NCI-H1417 treated with DMSO at 0.1 percent for 48 hours (cell line): ENCODE results near the gene DPP9.

ENCODE experiments used
- DNase-seq: peaks from one replicate; lab custom pipeline; 2025; lab: John Stamatoyannopoulos, UW

Gene DPP9

DNA sequence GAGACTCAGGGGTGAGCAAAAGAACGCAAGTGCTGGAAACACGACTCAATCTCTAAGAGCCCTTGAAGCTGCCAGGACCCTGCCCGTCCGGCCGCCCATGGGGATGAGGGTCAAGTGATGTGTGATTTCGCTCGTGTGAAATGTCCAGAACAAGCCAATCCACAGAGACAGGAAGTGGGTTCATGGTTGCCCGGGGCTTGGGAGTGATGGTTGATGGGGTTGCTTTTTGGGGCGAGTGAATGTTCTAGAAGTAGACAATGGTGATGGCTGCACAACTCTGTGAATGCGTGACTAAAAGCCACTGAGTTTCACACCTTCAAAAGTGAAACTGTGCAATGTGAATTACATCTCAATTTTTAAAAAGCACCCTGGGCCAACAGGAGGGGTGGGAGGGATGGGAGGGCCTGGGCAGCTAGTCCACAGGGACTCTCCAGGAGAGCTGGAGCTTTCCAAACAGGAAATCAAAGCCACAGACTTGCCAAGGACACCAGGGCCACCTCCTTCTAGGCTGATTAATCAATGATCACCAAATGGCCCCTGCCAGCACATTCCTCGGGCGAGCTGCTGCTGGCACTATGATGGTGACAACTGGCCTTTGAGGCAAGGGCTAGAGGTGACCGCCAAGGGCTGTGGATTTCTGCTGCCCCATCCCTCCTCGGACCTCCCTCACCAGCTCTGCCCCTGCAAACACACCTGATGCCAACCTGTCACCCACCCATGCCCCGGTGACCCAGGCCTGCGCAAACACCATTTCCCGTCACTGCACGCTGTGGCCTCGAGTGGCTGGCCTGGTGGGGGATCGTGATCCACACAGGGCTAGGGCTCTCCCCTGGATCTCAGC, 14.0 kb downstream of the DPP9 start:
- DNase-seq = no peak

DNA sequence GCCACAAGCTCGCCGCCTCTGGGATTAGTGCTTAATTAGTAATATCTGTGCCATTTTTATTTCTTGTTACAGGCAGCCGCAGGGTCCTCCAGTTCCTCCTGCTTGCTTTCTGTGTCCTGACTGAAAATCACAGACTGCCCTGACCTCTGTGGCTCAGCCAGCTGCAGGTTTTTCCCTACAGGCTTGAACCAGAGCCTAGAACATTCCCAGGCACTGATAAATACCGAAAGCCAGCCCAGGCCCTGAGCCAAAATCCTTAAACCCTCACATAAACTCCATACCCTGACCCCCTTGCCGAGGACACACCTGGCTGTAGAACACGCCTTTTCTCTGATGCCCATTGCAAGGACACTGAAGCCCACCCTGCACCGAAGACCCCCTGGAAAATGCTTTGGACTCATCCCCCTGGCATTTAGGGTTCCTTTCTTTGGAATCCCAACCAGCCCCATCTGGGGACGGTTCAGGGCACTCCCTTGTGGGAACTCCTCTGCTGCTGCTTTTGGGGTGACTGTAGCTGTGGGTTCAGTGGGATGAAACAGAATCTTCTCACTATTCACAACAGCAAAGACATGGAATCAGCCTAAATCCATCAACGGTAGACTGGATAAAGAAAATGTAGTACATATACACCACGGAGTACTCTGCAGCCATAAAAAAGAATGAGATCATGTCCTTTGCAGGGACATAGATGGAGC, 15.5 kb downstream of the DPP9 start:
- no peak for DNase-seq

DNA sequence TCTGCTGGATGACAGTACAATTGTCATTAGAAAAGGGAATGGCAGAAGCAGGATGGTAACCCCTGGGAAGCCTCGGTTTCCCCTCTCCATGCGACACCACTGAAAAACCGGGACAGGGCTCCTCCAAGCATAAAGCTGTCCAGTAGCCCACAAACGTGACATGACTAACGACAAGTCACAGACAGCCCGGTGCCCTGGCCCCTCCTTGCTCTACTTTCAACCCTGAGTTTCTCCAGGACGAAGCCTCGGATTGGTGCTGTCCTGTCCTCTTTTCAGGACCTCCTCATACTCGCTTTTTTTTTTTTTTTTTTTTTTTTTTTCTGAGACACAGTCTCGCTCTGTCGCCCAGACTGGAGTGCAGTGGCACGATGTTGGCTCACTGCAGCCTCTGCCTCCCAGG, 16.3 kb downstream of the DPP9 start:
- no peak for DNase-seq

DNA sequence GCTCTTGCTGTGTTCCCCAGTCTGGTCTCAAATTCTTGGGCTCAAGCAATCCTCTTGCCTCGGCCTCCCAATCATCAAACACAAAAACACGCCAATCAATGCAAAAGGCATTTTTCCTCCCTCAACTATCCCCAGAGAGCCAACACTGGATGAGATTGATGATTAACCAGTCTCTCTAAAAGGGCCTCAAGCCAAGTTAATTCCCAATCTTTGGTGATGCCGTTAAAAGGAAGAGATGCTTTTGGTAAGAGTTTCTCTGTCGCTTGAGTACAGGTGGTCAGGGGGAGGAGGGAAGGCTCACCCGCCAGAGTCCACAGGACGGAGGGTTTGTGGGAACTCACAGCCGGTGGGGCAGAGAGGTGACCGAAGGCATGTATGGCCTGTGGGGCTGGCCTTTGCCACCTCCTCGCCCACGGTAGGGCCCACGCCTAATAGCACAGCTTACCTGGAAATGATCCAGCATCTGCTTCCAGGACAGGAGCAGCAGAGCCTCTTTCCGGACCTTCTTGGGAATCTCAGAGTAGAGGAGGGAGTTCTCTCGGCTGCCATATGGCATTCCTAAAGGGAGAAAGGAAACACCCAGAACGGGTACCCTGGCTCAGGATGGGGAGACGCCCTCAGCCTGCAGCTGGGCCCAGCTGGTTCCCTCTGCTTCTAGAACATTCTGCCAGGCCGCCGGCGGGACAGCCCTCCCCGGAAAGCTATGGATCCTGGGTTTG, 18.1 kb downstream of the DPP9 start:
- no peak for DNase-seq

DNA sequence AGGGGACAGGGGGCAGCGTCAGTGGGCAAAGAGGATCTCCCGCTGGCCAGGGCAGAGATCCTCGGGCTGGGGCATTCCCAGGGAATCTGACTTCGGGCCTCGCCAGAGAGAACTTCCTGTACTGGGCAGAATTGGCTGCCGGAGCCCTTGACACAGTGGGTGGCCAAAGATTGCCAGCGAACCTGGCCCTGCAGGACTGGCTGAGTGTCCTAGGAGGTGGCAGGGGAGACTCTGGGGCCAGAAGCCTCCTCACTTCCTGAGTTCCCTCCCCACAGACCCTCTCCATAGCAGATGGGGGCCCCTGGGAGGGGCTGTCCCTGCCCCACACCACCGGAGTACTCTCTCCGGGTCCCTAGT, 19.3 kb downstream of the DPP9 start:
- no peak for DNase-seq

DNA sequence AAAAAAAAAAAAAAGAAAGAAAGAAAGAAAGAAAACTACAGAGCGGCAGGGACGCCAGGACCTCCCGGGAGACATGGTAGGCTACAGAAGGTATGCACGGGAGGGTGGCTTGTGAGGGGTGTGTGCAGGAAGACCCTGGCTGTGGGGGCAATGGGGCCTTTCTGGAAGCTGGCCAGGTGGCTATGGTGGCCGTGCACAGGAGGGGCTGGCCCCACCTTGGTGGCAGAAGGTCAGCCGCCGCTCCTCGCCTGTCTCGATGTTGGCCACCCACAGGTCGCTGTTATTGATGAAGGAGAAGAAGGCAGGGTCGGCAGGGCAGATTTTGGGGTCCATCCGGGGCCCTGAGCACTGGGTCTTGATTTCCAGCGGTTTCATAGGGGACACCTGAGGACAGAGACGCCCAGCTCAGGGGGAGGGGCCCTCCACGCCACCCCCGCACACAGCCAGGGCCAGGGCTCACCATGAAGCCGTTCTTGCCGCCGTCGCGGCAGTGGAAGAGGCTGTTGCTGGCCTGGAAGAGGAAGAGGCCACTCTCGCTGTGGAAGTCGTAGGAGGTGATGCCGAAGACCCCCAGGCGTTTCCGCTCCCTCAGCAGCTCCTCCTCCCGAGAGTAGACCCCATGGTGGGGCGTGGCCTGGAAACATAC, 19.8 kb downstream of the DPP9 start:
- no peak for DNase-seq

DNA sequence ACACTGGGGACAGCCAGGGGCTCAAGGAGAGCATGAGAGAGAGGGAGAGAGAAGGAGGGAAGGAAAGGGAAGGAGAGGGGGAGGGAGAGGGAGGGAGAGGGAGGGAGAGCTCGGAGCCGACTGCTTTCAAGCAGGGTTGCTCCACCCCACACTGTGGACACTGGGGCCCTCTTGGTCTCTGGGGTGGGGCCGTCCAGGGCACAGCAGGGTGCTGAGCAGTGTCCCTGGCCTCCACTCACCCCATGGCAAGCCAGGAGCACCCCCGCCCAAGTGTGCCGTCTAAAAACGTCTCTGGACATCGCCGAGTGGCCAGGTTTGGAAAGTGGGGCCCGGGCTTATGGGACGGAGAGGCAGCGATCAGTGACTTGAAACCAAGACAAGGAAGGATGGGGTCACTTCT, 20.9 kb downstream of the DPP9 start:
- DNase-seq = no peak

DNA sequence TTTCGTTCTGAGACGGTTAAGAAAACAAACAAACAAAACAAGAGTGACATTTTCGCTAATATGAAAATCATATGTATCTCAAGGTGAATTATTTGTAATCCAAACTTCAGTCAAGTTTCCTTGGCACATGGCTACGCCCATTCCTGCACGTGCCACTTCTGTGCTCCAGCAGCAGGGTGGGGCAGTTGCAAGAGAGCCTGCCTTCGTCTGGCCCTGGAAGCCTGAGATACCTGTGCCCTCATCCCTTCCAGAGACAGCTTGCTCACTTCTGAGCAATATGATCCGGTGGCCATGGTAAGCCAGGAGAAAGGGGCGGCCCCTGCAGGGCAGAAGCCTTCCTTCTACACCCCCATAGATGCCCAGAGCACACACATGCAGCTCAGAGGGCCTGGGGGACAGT, 22.1 kb downstream of the DPP9 start:
- DNase-seq = no peak

DNA sequence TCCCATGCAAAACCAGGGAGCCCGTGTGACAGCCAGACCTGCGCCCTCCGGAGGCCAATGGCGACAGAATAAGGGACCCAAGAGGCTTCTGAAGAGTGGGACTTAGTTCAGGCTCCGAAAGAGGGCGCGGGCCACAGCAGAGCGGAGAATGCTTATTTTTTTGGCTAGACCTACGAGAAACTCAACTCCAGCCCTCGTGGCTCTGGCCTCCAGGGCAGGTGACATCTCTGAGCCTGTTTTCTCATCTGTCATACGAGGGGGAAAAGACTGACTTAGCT, 23.0 kb downstream of the DPP9 start:
- DNase-seq = no peak

DNA sequence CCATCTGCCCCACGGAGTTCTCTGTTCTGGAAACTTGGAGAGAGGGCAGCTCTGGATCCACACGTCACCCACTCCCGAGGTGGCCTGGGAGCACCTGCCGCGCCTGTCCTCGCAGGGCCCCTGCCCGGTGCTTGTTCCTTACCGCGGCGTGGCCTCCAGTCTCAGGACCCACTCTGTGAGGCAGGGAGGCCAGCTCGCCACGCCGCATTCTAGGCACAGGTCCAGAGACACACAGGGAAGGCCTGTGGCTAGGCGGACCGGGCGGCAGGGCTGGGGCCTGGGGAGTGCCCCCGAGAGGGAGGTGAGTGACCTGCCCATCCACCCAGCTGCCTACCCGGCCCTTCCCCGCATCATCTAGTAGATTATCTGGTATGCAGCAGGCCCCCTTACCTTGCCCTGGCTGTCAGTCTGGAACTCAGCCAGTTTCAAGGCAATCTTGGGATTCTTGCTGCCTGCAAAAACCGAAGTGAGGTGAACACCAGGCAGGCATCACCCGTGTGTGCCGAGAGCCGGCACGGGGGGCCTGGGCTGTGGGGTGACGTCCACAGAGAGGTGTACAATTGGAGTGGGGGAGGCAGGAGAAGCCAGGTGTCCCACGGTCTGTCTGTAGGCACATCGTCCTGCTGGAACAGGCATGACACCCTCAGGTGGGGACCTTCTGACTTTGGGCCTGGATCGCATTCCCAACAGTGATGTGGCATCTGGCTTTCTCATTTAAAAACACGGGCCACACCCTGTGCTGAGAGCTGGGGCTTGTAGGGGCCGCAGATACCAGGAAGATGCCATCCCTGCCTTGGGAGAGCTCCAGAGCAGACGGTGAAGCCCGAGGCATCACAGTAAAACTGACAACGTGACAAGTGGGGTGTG, 23.6 kb downstream of the DPP9 start:
- DNase-seq = no peak

DNA sequence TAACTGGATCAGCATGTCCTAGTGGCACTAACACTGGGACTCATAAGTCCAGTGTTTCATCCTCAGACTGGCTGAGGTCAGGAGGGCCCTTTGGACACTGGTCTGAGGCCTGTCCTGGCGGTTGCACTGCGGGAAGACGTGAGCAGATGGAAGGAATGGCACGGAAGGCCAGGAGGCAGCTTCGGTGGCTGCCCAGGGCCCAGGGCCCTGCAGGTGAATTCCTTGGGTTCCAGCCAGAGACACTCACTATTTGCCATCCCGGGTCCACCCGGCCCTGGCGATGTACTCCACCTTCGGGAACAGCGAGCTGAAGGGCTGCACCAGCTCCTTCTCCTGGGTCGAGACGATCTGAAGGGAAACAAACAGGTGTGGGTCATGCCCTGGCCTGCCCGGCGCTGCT, 26.3 kb downstream of the DPP9 start:
- no peak for DNase-seq

DNA sequence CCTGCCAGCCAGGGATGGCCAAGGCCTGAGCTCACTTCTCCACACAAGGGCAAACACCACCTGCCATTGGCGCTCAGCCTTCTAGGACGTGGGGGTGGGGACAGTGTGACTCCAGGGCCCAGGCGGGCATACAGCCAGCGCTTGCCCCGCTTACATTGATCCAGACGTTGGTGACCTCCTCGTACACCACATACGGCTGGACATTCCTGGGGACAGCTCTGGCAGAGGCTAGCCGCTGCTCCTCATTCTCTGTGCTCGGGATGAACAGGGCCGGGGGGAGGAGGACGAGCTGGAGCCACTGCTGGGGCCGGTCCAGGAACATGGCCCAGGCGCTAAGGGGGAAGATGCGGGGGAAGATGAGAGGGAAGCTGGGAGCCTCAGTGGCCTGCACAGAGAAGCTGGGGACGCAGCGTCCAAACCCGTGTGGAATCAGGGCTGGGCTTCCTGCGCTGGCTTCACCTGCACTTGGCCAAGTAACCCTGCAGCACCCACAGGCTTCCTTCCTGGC, 28.4 kb downstream of the DPP9 start:
- no peak for DNase-seq

DNA sequence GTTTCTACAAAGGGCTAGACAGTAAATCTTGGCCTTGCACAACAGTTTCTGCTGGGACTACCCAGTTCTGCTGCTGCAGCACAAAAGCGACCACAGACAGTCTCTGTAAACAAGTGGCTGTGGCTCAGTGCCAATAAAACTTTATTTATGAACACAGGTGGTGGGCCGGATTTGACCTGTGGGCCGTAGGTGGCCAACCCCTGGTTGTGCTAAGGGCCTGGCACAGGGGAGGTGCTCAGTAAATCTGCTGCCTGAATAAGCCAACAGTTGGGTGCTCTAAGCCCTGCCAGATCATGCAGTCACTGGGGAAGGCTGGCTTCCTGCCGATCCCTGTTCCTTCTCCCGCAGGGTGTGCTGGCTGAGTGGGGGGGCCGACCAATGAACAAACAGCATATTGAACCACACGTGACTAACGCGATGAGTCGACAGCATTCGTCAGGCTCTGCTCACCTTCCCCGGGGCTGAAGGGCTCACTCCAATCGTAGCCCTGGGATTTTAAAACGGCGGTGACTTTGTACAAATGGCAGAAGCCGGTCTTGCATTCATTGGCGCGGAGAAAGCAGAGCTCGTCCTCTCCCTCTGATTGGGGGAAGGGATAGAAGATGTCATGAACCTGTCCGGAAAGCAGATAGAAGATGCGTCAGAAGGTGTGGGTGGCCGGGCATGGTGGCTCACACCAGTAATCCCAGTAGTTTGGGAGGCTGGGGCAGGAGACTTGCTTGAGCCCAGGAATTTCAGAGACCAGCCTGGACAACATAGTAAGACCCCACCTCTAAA, 29.2 kb downstream of the DPP9 start:
- no peak for DNase-seq

DNA sequence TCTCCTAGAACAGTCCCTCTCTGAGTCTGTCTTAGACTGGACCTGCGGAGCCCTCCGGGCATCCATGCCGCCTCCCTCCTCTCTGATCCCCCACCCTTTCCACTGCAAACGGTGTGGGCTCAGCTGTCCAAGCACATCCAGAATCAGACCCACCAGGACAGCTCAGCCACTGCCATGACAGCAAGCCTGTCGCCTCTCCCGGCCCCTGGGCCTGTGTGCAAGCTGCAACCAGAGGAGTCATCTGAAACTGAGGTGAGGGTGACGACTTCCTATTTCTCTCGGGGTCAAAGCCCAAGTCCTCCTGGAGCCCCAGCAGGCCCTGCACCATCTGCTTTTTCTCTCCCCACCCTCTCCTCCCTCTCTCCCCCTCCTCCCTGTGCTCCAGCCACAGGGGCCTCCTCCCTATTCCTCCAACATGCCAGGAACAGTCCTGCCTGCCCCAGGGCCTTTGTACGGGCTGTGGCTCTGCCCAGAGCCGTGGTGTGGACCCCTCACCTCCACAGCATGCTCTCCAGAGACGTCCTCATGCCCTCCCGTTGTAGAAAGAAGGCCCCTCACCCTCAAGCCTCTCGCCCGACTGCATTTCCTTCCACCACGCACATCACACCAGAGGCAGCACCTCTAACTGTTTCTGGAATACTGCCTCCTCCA, 30.0 kb downstream of the DPP9 start:
- DNase-seq = no peak

DNA sequence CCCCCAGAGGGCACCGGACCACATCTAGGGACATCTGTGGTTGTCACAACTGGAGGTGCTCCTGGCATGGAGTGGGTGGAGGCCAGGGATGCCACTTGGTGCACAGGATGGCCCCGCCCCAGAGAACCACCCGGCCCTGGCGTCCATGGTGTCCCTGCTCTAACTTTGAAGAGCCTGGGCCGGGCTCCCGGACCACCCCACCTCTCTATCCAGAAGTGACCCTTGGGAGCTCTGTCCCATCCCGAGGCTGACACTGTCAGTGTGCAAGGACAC, 30.6 kb downstream of the DPP9 start:
- DNase-seq = no peak

DNA sequence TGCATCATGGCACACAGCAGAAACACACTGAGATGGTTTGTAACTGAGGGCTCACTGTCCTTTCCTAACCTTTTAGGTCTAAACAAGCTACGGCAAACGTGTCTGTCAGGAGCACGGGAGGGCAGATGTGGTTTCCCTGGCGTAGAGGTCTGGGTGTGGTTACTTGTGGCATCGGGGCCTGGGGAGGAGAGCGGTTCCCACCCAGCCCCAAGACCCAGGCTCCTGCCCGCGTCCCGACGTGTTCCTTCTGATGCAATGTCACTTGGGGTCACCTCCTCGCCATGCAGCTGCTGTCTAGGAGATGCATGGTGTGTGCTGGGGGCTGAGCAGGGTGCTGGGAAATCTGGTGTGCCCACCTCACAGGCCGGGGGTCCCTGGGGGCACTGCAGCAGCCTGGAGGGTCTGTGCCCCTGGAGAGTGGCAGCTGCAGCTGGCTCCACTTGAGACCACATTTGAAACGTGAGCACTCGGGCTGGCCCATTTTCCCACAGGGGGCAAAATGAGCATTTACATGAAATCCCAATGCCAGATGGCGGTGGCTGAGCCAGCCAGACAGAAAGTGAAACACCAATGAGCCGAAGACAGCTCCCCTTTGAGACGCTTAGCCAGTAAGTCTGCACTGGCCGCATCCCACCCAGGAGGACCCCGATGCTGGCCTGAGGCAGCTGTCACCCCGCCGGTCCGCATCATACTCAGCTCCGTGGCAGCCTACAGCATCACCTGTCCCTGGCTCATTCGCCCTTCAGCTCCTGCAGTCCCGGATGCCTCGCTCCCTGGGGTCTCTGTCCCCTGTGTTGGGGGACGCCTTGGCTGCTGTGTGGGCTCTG, 31.2 kb downstream of the DPP9 start:
- DNase-seq = no peak

DNA sequence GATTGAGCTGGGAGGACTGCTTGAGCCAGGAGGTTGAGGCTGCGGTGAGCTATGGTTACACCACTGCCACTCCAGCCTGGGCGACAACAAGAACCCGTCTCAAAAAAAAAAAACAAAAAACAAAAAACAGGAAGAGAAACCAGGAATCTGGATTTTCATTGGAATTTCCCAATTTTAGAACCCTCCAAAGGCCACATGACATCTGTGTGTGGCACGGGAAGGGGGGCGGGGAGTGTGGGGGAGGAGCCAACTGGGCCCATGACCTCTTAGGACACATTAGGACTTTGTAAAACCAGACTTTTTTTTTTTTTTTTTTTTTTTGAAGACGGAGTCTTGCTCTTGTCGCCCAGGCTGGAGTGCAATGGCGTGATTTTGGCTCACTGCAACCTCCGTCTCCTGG, 32.3 kb downstream of the DPP9 start:
- no peak for DNase-seq

DNA sequence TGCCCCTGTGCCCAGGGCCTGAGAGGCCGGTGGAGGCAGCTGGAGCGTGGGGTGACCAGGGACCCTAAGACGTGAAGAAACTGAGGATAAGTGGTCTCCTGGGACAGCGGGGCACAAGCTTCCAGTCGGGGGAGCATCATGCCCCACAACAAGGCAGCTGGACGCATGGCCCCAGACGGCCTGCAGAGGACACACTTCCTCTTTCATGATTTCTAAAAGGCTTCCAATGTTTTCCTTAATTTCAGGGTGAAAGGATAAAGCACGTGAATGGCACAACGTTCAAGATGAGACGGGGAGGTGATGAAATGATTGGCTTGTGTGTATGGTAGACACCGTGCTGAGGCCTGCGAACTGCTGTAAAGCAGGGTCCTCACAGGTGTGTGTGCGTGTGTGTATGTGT, 33.3 kb downstream of the DPP9 start:
- DNase-seq = no peak

DNA sequence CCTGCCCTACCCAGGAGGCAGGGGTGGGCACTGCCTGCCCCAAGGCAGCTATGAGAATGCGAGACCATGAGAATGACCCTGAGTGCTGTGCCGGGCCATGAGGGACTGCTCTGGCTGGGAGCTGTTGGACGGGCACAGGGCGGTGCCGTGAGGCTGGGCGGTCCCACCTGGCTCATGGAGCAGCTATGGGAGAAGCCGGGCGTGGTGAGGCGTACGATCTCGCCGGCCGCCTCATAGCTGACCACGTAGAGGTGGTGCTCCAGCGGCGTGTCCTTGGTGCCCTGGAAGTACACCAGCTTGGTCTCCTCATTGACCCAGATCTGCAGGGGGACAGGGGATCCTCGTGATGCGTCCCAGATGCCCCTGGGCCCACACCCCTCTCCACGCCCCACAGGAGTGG, 34.2 kb downstream of the DPP9 start:
- no peak for DNase-seq

DNA sequence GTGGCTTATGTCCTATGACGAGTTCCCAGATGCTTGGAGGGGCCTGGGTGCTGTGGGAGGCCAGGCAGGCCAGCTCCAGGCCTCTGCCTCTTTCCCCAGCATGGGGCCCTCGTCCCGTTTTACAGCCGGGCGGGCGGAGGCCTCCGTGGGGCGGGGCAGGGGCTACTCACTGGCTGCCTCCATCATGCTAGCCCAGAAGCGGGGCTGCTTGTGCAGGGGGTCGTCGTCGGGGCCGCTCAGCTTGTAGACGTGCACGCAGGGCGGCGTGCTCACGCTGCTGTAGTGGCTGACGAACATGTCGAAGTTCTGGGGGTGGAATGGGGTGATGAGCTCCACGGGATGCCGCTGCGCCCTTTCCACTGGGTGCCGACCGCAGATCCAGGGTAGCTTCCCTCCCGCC, 35.1 kb downstream of the DPP9 start:
- no peak for DNase-seq
